Posterior cingulate gyrus (tissue), 11 donors: ENCODE results near the gene ZACN.
"Not testable (repeated sequence)": the region's sequence is repeated elsewhere in the genome, so short reads cannot be mapped to it uniquely, and the experiment has no call there.

Experiments used
- DNase-seq, 10 donors: peaks; one replicate each; pipeline versions ENCODE4 v3.0.0 to v3.0.0-alpha.2; 2020 to 2021; ENCODE audit warnings: mixed read lengths in 3 of 10
- intact Hi-C: fragments of 100-400 bp; cut with DNase I; formaldehyde crosslinking; loops from one replicate; pipeline ENCODE4 v1.15.1; 2023

The ZACN gene

GRCh38 chr17:76053246-76054111, 25.5 kb upstream of the ZACN start:
- intact Hi-C loops = no loop called here
- DNase-seq = no peak

DNA sequence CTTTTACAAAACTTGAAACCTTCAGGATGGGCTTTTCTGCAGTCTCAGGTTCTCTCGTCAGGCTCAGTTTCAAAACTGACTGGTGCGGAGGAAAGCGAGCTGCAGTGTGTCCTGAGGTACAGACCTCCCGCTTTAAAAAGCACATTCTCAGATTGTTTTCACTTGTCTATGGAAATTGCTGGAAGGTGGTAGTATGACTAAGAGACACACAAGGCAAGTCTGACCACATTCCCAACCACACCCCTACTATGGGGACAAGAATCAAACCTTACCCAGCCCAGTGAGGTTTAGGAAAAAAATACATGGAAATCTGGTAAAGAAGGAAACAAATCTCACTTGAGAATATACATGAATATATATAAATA, 24.9 kb upstream of the ZACN start:
- intact Hi-C loops = no loop called here
- DNase-seq = no peak

DNA sequence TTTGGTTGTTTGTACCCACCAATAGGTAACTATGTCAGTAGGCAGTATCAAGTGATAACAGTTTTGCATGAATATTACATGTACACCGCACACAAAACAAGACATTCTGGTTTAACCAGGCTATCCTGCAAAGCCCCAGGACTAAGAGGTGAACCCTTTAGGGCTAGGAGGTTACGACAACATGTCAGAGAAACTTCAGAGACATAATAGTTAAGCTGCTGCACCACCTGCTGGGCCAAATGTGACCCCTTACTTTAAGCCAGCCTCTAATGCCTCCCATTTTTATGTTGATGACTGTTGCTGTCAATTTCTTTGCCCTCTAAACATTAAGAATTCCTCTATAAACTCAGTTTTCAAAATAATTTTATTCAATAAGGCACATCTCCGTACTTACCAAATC, 22.1 kb upstream of the ZACN start:
- intact Hi-C loops = no loop called here
- no peak for DNase-seq

- intact Hi-C loops, DNase-seq: not testable (repeated sequence)
Observed at GRCh38 chr17:76058264-76058663, 20.7 kb upstream of the ZACN start.

DNA sequence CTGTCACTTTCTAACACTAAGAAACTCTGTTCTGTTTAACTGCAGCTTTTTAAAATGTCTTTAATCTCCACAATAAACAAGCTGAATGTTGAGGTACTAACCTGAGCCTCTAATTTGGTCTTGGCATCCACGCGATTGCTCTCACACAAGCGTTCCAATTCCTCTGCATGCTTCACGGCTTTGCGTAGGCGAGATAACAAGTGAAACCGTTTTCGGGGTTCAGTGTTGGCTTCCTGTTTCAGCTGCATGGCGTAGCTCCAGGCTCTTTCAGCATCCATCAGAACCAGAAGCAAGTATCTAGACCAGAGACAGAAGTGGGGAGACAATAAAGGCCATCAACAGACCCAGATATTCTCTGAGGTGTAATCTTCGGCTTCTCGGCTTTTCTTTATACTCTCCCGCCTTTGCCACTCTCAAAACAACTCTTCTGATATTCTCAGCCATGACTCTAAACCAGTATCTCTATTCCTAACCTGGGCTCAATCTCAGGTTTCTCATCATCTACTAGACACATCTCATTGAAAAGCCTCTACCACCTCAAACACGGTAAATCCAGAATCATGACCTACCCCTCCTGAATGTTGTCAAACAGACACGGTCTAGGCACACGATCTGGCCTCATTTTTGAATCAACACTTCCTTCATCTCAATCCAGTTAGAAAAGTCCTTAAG, 15.0 kb upstream of the ZACN start:
- intact Hi-C loops = no loop called here

DNA sequence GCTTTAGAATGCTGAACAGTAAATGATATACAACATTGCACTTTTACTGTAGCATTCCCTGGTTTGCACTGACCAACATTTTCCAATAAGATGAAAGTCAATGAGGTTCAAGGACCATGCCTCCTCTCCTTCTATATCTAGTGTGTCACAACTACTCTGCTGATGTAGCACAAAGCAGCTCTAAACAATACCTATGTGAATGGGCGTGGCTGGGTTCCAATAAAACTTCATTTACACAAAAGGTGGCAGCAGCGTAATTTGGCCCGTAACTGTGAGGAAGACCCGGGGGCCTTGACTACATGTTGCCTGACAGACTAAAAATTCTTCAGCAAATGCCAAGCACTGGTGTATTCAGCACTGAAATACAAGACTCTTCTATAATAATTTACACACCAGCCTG, 13.2 kb upstream of the ZACN start:
- intact Hi-C loops = no loop called here
- DNase-seq = no peak

More for the DNA sequence above, 15.0 kb upstream of the ZACN start:
- peak in 4 of 10 donors; percentile 23 to 88 (median 40) for DNase-seq

- DNase-seq = peak in 1 of 10 donors; percentile 81
- intact Hi-C loops = loop anchor here (1.0 kb wide), 1 partner anchor 283 kb away; no protein-coding TSS in a partner anchor
Observed at GRCh38 chr17:76071531-76072147, 7.3 kb upstream of the ZACN start.

DNA sequence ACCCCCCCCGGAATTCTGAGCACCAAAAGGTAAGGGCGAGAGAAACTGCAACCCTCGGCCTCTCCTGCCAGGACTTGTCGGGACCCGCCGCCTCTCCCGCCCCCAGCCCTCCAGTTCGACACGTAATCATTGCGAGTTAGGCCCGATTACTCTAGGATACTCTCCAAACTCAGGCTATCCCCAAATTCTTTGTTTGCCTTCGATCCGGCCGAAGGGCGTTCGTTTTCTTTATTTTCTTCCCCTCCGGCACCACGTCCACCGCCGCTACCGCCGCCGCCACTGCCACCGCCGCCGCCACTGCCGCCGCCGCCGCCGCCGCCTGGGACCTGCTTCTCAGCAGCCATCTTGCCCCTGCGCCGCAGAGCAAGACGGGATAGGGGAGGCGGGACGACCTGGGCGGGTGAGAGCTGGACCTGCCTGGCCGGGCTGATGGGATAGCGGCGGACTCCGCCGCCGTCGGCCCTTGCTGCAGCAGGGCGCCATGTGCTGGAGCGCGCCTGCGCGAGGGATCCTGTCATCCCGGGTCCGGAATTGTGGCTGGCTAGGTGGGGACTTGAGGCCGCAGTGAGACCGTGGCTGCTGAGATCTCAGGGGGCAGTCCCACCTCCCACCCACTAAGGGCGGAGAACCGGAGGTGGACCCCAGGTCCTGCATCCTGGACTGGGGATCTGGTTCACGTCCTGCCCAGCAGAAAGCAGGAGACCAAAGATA, 6.7 kb upstream of the ZACN start, which contains the start of gene SRP68:
Gene SRP68 (minus strand): TSS at position 370 of the 711 bp plus-strand sequence. CDS start 26 bp downstream, at position 344.
- DNase-seq = peak; percentile 95 to 100 (median 97)
- intact Hi-C loops = loop anchor here (1.0 kb wide), 1 partner anchor 282 kb away; no protein-coding TSS in a partner anchor

DNA sequence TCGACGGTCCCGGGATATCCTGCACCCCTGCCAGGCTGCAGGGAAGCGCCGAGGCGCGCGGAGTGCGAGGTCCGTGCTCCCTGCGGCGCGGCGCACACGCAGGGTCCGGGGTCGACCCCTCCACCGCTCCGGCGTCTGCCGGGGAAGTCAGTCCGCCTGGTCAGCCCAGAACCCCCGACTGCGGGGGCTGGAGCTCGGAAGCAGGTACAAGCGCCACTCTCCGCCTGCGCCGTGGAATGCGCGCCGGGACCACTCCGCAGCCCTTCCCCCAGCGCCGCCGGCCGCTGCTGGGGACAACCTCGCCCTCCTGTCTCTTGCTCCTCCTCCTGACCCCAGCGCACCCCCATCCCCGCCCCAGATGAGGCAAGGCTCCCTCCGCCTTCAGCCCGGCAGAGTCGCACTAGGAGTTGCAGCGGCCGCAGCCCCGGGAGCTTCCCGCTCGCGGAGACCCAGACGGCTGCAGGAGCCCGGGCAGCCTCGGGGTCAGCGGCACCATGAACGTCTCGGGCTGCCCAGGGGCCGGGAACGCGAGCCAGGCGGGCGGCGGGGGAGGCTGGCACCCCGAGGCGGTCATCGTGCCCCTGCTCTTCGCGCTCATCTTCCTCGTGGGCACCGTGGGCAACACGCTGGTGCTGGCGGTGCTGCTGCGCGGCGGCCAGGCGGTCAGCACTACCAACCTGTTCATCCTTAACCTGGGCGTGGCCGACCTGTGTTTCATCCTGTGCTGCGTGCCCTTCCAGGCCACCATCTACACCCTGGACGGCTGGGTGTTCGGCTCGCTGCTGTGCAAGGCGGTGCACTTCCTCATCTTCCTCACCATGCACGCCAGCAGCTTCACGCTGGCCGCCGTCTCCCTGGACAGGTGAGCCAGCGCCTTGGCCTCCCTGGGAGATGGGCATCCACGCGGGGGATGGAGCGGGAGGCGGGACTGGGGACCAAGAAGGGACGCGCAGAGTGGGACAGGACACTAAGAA, 4.3 kb upstream of the ZACN start, which contains the start of gene GALR2:
Gene GALR2 (plus strand): TSS at position 392 of the 974 bp plus-strand sequence. CDS start 103 bp downstream, at position 495.
- intact Hi-C loops = no loop called here
- peak in 1 of 10 donors; percentile 47 for DNase-seq

GRCh38 chr17:76075364-76076145, 3.4 kb upstream of the ZACN start:
- DNase-seq = peak in 2 of 10 donors; percentile 61 to 77
- intact Hi-C loops = no loop called here

- peak in 1 of 10 donors; percentile 69 for DNase-seq
- intact Hi-C loops = no loop called here
Observed at GRCh38 chr17:76076146-76076764, 2.7 kb upstream of the ZACN start.

DNA sequence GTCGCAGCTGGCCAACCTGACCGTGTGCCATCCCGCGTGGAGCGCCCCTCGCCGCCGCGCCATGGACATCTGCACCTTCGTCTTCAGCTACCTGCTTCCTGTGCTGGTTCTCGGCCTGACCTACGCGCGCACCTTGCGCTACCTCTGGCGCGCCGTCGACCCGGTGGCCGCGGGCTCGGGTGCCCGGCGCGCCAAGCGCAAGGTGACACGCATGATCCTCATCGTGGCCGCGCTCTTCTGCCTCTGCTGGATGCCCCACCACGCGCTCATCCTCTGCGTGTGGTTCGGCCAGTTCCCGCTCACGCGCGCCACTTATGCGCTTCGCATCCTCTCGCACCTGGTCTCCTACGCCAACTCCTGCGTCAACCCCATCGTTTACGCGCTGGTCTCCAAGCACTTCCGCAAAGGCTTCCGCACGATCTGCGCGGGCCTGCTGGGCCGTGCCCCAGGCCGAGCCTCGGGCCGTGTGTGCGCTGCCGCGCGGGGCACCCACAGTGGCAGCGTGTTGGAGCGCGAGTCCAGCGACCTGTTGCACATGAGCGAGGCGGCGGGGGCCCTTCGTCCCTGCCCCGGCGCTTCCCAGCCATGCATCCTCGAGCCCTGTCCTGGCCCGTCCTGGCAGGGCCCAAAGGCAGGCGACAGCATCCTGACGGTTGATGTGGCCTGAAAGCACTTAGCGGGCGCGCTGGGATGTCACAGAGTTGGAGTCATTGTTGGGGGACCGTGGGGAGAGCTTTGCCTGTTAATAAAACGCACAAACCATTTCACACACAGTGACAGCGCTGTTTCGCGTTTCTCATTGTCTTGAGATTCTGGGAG, 2.0 kb upstream of the ZACN start:
- intact Hi-C loops = no loop called here
- DNase-seq = peak in 2 of 10 donors; percentile 69 to 76

DNA sequence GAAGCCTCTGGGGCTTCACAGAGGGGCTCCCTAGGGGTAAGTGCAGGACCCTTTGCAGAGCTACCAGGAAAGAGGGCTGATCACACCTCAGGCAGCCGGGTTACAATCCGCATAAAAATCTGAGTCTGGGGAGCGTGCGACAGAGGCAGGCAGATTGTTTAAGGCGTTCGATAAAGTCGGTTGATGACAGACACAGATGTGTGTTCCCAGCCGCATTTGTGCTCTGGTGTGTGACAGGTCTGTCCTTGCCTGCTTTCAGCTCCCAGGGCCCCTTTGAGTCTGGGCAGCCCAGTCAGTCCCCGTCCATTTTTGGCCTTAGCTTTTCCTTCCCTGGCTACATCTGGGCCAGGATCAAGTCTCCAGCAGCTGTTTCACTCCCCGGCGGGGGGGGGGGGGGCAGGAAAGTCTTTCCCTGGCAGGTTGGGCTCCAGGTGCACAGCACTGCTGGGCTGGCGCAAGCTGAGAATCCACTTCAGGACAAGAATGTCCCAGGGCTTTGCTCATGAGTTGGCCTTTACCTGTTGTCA, 1.3 kb upstream of the ZACN start:
- intact Hi-C loops = no loop called here
- DNase-seq = peak in 1 of 10 donors; percentile 44

- intact Hi-C loops, DNase-seq: not testable (repeated sequence)
Observed at GRCh38 chr17:76078370-76078769, 612 bp upstream of the ZACN start.

- DNase-seq = no peak
- intact Hi-C loops = no loop called here
Observed at GRCh38 chr17:76079535-76079955, 563 bp downstream of the ZACN start.

- intact Hi-C loops = no loop called here
- peak in 2 of 10 donors; percentile 72 to 73 for DNase-seq
Observed at GRCh38 chr17:76079956-76080767, 1.2 kb downstream of the ZACN start.
